Astrocyte of the spinal cord (primary cell): ENCODE results near the gene SMC1B.

ENCODE experiments used
- DNase-seq: peaks from one replicate; pipeline ENCODE4 v3.0.0; 2011; ENCODE audit warnings: low read depth, low spot score
- H3K4me3 ChIP-seq: 2 replicates; pipeline ENCODE4 v1.5.1; 2011; ENCODE audit warnings: low read depth, mild to moderate bottlenecking, low read length, moderate library complexity
- in situ Hi-C: cut with HindIII; loops from 2 replicates; pipeline ENCODE4 v1.10.0; 2017; ENCODE audit warnings: low sequenced_read_pairs
- TF ChIP-seq, protein P1 (sequence below): IDR thresholded peaks from 2 replicates; pipeline ENCODE4 v1.5.1; 2012; ENCODE audit warnings: low read depth, mild to moderate bottlenecking, low read length, inconsistent platforms

The SMC1B gene

DNA sequence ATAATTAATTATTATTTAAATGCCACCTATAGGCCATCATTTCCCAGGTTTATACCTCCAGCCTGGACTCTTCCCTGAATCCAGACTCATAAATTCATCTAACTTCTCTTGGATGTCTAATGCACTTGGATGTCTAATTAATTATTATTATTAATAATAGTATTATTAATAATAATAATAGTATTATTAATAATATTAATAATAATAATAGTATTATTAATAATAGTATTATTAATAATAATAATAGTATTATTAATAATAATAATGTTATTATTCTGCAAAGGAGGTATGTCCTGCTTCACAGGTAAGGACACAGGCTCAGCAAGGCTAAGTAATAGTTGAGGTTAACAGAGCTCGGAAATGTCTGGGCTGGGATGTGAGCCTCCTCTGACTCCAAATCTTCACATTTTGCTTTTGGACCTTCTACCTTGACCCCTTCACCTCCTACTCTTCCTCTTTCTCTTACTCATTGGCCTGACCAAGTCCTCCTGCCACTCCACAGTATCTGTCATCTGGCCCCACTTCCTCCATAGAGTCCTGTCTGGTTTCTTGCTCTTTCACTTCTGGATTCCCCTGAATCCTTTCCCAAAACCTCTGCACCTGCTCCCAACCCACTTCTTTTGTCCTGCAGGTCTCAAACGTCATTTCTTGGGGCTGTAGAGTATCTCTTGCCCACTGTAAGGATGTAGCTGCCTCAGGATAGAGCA is 8.1 kb upstream of the SMC1B start:
- TF ChIP-seq, protein P1, sequence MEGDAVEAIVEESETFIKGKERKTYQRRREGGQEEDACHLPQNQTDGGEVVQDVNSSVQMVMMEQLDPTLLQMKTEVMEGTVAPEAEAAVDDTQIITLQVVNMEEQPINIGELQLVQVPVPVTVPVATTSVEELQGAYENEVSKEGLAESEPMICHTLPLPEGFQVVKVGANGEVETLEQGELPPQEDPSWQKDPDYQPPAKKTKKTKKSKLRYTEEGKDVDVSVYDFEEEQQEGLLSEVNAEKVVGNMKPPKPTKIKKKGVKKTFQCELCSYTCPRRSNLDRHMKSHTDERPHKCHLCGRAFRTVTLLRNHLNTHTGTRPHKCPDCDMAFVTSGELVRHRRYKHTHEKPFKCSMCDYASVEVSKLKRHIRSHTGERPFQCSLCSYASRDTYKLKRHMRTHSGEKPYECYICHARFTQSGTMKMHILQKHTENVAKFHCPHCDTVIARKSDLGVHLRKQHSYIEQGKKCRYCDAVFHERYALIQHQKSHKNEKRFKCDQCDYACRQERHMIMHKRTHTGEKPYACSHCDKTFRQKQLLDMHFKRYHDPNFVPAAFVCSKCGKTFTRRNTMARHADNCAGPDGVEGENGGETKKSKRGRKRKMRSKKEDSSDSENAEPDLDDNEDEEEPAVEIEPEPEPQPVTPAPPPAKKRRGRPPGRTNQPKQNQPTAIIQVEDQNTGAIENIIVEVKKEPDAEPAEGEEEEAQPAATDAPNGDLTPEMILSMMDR = no peak
- no peak for DNase-seq
- in situ Hi-C loops = no loop called here
- H3K4me3 ChIP-seq = no peak overlapping the region

GRCh38 chr22:45420539-45420938 is 7.1 kb upstream of the SMC1B start:
- TF ChIP-seq, protein P1 = no peak
- H3K4me3 ChIP-seq = no peak overlapping the region
- DNase-seq = no peak
- in situ Hi-C loops = no loop called here

DNA sequence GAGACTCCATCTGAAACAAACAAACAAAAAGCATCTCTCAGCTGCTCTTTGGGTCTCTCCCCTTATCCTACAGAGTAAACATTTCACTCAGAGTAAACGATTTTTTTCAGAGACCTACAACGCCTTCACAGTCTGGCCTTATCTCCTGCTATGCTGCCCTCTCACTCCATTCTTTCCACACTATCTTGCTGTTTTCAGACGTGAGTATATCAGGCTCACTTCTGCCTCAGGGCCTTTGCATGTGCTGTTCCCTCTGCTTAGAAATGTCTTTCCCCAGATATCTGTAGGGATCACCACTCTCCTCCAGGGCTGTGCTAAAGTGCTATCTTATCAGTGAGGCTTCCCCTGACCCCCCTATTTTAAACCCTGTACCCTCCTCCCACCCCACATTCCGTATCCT is 6.6 kb upstream of the SMC1B start:
- DNase-seq = no peak
- TF ChIP-seq, protein P1 = no peak
- in situ Hi-C loops = no loop called here
- H3K4me3 ChIP-seq = no peak overlapping the region

DNA sequence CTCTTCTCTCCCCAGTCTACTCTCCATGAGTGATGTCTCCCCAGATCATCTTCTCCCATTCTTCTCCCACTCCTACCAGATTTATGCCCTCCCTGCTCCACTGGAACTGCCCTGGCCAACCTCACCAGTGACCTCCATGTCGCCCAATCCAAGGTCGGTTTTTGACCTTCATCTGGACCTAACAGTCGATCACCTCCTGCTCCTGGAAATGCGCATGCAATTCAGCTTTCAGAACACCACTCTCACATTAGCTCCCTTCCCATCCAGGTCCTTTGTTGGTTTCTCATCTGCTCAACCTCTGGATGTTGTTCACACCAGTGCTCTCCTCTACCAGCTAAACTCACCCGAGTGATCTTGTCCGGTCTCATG is 5.4 kb upstream of the SMC1B start:
- TF ChIP-seq, protein P1 = no peak
- in situ Hi-C loops = no loop called here
- DNase-seq = no peak
- H3K4me3 ChIP-seq = no peak overlapping the region

GRCh38 chr22:45418056-45418769 is 4.8 kb upstream of the SMC1B start:
- in situ Hi-C loops = no loop called here
- TF ChIP-seq, protein P1 = no peak
- DNase-seq = no peak
- H3K4me3 ChIP-seq = no peak overlapping the region

GRCh38 chr22:45413013-45413367 is 409 bp downstream of the SMC1B start:
- no peak for DNase-seq
- in situ Hi-C loops = no loop called here
- TF ChIP-seq, protein P1 = no peak
- H3K4me3 ChIP-seq = no peak overlapping the region
